Keratinocyte (primary cell): ENCODE measurements around the gene SMARCA2. TPM values are rescaled to one million over a fixed set of nuclear protein-coding genes. Genes with fewer than 3 reads are reported as not detected.

ENCODE experiments used
- DNase-seq: peaks from one replicate; pipeline ENCODE4 v3.0.0-alpha.2; 2011; ENCODE audit warnings: low read depth, missing footprints, low spot score
- FAIRE-seq: peaks from 2 replicates; lab custom pipeline; 2011; peaks lifted over from hg19 to GRCh38; lab: Jason Lieb, UNC
- H2AFZ ChIP-seq: 2 replicates; pipeline ENCODE4 v1.6.0; 2012; ENCODE audit warnings: low read length, control low read depth, inconsistent platforms; ENCODE audit not compliant: control insufficient read depth
- H3K27ac ChIP-seq: 2 replicates; pipeline ENCODE4 v1.5.1; 2011; ENCODE audit warnings: low read length; ENCODE audit not compliant: control insufficient read depth, insufficient read depth
- H3K27me3 ChIP-seq: 3 replicates; pipeline ENCODE4 v1.6.0; 2011; ENCODE audit warnings: low read length; ENCODE audit not compliant: control insufficient read depth, insufficient read depth; ENCODE audit errors: extremely low read depth
- H3K36me3 ChIP-seq, 2 experiments: 2 replicates in 1 of 2; 3 replicates in 1 of 2; pipeline ENCODE4 v1.5.1; 2011; ENCODE audit warnings: low read length in 2 of 2, mild to moderate bottlenecking in 1 of 2; ENCODE audit not compliant: control insufficient read depth in 2 of 2, insufficient read depth in 2 of 2; ENCODE audit errors: extremely low read depth in 1 of 2
- H3K4me1 ChIP-seq: 3 replicates; pipeline ENCODE4 v1.5.1; 2011; ENCODE audit warnings: low read length; ENCODE audit not compliant: control insufficient read depth, insufficient read depth; ENCODE audit errors: extremely low read depth
- H3K4me2 ChIP-seq: 3 replicates; pipeline ENCODE4 v1.6.0; 2011; ENCODE audit warnings: low read depth, low read length; ENCODE audit not compliant: control insufficient read depth, insufficient read depth; ENCODE audit errors: extremely low read depth
- H3K4me3 ChIP-seq, 3 experiments: fragments of 200-600 bp in 1 of 3; sonication (generic) in 1 of 3; 2 replicates in 2 of 3; 3 replicates in 1 of 3; pipeline ENCODE4 v1.5.1; 2011 to 2016; ENCODE audit warnings: low read length in 3 of 3, mild to moderate bottlenecking in 3 of 3, control low read depth in 2 of 3, inconsistent platforms in 1 of 3, low read depth in 1 of 3, mixed read lengths in 1 of 3, mixed run types in 1 of 3, moderate library complexity in 1 of 3; ENCODE audit not compliant: control insufficient read depth in 2 of 3, insufficient read depth in 2 of 3; ENCODE audit errors: extremely low read depth in 1 of 3
- H3K79me2 ChIP-seq: 2 replicates; pipeline ENCODE4 v1.6.0; 2012; ENCODE audit warnings: low read length; ENCODE audit not compliant: control insufficient read depth, insufficient read depth
- H3K9ac ChIP-seq: 3 replicates; pipeline ENCODE4 v1.6.0; 2011; ENCODE audit warnings: low read length; ENCODE audit not compliant: control insufficient read depth, insufficient read depth; ENCODE audit errors: extremely low read depth
- H3K9me1 ChIP-seq: 3 replicates; pipeline ENCODE4 v1.6.0; 2011; ENCODE audit warnings: low read length; ENCODE audit not compliant: control insufficient read depth, insufficient read depth; ENCODE audit errors: extremely low read depth
- H3K9me3 ChIP-seq: 2 replicates; pipeline ENCODE4 v1.5.1; 2012; ENCODE audit warnings: low read depth, low read length; ENCODE audit not compliant: control insufficient read depth
- H4K20me1 ChIP-seq: 3 replicates; pipeline ENCODE4 v1.6.0; 2011; ENCODE audit warnings: low read length; ENCODE audit not compliant: control insufficient read depth, insufficient read depth; ENCODE audit errors: extremely low read depth
- EZH2 ChIP-seq: IDR thresholded peaks from one replicate; pipeline ENCODE4 v1.6.1; 2012; ENCODE audit warnings: inconsistent platforms, mild to moderate bottlenecking, low read length, moderate library complexity
- dilution Hi-C: fragments of 300-500 bp; cut with MboI; formaldehyde crosslinking; loops from one replicate; pipeline ENCODE4 v1.7.0; 2020; ENCODE audit warnings: low sequenced_read_pairs; ENCODE audit not compliant: extremely low pct_ligation_motif_present
- polyA plus RNA-seq, 5 experiments: library from polyadenylated mRNA; depleted of rRNA in 3 of 5; stranded (reverse) in 3 of 5; stranded (forward) in 1 of 5; unstranded in 1 of 5; fragments of >200 nt; gene quantifications; 1 replicate in 1 of 5; 2 replicates in 3 of 5; 3 replicates in 1 of 5; pipeline versions ENCODE4 v1.2.1 to v1.2.3, GENCODE V29; 2011 to 2012; ENCODE audit warnings: missing spikeins in 2 of 5, low read depth in 1 of 5, low replicate concordance in 1 of 5
- TF ChIP-seq, protein P1 (sequence below), 3 experiments: IDR thresholded peaks in 1 of 3; conservative IDR thresholded peaks in 1 of 3; optimal IDR thresholded peaks in 1 of 3; 2 replicates in 2 of 3; 3 replicates in 1 of 3; pipeline versions ENCODE3 to v1.5.1; 2011; ENCODE audit warnings: low read length in 3 of 3, mild to moderate bottlenecking in 3 of 3, moderate library complexity in 2 of 3, control low read depth in 1 of 3, inconsistent platforms in 1 of 3; ENCODE audit not compliant: insufficient read depth in 2 of 3; ENCODE audit errors: extremely low read depth in 1 of 3

SMARCA2 gene
- polyA plus RNA-seq, 1 donor (not counting 4 experiments of a cell fraction or from before 2014, with no cell fraction given): 39.0 TPM

DNA sequence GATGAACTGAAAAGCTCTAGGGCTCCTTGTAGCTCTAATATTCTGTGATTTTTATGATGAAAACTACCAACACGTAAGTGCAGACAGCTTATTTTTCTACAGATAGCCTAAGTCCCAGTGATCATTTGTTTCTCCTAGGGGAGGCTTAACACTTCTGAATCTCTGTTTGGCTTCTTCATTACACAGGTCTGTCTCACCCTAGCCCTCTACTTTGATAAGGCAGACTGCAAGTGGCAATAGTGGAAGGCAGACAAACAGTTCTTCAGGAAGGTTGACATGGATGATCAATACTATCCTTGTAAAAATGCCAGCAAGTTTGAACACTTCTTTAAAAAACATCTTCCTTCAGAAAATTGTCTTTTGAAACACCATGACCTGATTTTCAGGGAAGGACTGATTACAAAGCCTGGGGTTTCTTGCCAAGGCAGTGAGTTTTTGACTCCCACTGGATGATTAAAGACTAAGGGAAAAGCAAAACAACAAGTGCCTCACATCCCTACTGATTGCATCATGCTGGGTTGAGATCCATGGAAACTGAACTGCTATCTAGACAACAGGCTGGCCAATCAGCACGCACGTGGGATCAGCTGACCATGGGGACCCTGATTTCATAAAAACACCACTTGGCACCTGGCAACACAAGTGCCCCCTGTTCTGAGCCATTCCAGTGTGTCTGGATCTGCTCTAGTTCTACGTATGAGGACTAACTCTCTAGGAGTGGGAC is 212.2 kb downstream of the SMARCA2 start:
- Histone ChIP-seq H3K27me3 (no peaks in the 10 kb centered on the region), H3K9ac (no peak overlapping the region), H4K20me1 (no peaks in the 10 kb centered on the region), H3K4me1 (no peaks in the 10 kb centered on the region), H2AFZ (no peak overlapping the region), H3K9me1 (no peaks in the 10 kb centered on the region), H3K36me3 (no peaks in the 10 kb centered on the region), H3K27ac (no peak overlapping the region), H3K4me2 (no peak overlapping the region), H3K9me3 (no peaks in the 10 kb centered on the region), H3K4me3 (no peak overlapping the region), H3K79me2 (no peaks in the 10 kb centered on the region)
- DNase-seq (no peak), FAIRE-seq (no peak)
- dilution Hi-C loops: no loop called here
- TF ChIP-seq, protein P1, sequence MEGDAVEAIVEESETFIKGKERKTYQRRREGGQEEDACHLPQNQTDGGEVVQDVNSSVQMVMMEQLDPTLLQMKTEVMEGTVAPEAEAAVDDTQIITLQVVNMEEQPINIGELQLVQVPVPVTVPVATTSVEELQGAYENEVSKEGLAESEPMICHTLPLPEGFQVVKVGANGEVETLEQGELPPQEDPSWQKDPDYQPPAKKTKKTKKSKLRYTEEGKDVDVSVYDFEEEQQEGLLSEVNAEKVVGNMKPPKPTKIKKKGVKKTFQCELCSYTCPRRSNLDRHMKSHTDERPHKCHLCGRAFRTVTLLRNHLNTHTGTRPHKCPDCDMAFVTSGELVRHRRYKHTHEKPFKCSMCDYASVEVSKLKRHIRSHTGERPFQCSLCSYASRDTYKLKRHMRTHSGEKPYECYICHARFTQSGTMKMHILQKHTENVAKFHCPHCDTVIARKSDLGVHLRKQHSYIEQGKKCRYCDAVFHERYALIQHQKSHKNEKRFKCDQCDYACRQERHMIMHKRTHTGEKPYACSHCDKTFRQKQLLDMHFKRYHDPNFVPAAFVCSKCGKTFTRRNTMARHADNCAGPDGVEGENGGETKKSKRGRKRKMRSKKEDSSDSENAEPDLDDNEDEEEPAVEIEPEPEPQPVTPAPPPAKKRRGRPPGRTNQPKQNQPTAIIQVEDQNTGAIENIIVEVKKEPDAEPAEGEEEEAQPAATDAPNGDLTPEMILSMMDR (optimal IDR thresholded peaks at IDR 0.05 in 1 of 3, IDR thresholded peaks at IDR 0.05 in 1 of 3, conservative IDR thresholded peaks at IDR 0.05 in 1 of 3; ENCODE audit: extremely low read depth in 1 of 3, insufficient read depth in 2 of 3, low read length in 3 of 3): no peak
- TF ChIP-seq EZH2: no peak

DNA sequence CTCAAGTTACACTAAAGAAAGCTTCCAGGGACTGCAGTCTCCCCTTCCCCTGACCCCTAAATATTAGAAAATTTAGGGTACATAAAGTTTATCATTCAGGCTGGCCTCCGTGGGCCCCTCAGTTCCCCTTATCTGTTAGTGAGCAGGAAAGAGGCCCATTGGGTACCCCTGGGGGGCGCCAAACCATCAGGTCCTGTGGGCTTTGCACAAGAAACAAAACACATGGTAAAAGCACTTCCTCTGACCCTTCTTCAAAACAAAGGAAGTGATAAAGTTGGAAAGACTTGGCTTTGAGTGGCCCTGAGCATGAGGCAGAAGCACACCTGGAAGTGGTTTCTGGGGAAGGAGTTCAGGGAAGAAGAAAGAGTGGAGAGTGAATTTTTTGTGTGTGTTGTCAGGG is 213.0 kb downstream of the SMARCA2 start:
- no peak for DNase-seq
- TF ChIP-seq, protein P1 (optimal IDR thresholded peaks at IDR 0.05 in 1 of 3, IDR thresholded peaks at IDR 0.05 in 1 of 3, conservative IDR thresholded peaks at IDR 0.05 in 1 of 3; ENCODE audit: extremely low read depth in 1 of 3, insufficient read depth in 2 of 3, low read length in 3 of 3): peak; percentile 14 to 31 (median 28)
- no peak for TF ChIP-seq EZH2
- Histone ChIP-seq H3K36me3 (no peaks in the 10 kb centered on the region), H3K4me1 (no peaks in the 10 kb centered on the region), H3K79me2 (no peaks in the 10 kb centered on the region), H3K9me1 (no peaks in the 10 kb centered on the region), H3K9me3 (no peaks in the 10 kb centered on the region), H3K27me3 (no peaks in the 10 kb centered on the region), H2AFZ (no peak overlapping the region), H3K27ac (no peak overlapping the region), H3K4me3 (no peak overlapping the region), H3K4me2 (no peak overlapping the region), H4K20me1 (no peaks in the 10 kb centered on the region), H3K9ac (no peak overlapping the region)
- dilution Hi-C loops: no loop called here
- FAIRE-seq: no peak
